Panc1 (cell line): ENCODE data around the gene TAF13. TPM values are rescaled to one million over a fixed set of nuclear protein-coding genes. Genes with fewer than 3 reads are reported as not detected.

ENCODE experiments used
- ATAC-seq: fragments of 200-7000 bp; cut with Tn5 transposase; 2 replicates; pipeline ENCODE4 v1.9.1; 2020; ENCODE audit warnings: mild to moderate bottlenecking, moderate library complexity
- BruUV-seq: library from RNA; stranded (reverse); fragments of 400-500 nt; replicated peaks from 2 replicates; lab custom pipeline; 2021; lab: Mats Ljungman, UMichigan
- CTCF ChIA-PET: fragments of 300-600 bp; sonication (Branson Sonifier 250); formaldehyde crosslinking; loops from one replicate; lab custom pipeline; 2022; ENCODE audit warnings: antibody characterized with exemption; lab: Charles Lee
- POLR2A ChIA-PET: fragments of 300-600 bp; sonication (Branson Sonifier 250); formaldehyde crosslinking; loops from one replicate; lab custom pipeline; 2022; ENCODE audit warnings: antibody characterized with exemption; lab: Charles Lee
- DNase-seq: peaks from one replicate; pipeline ENCODE4 v3.0.0-alpha.2; 2010; ENCODE audit warnings: low read depth, low spot score
- H3K27ac ChIP-seq: 2 replicates; pipeline ENCODE4 v1.5.1; 2011; ENCODE audit warnings: mild to moderate bottlenecking, low read length, inconsistent platforms
- H3K27me3 ChIP-seq: fragments of 200-500 bp; sonication (Bioruptor generic); 2 replicates; pipeline ENCODE4 v1.6.0; 2014; ENCODE audit warnings: low read length, inconsistent platforms; ENCODE audit not compliant: control insufficient read depth, insufficient read depth
- H3K36me3 ChIP-seq: fragments of 200-500 bp; sonication (Bioruptor generic); 2 replicates; pipeline ENCODE4 v1.5.1; 2014; ENCODE audit warnings: inconsistent platforms, mild to moderate bottlenecking, low read length, moderate library complexity; ENCODE audit not compliant: control insufficient read depth, insufficient read depth
- H3K4me1 ChIP-seq: 2 replicates; pipeline ENCODE4 v1.5.1; 2011; ENCODE audit warnings: inconsistent platforms, mild to moderate bottlenecking, low read length, moderate library complexity; ENCODE audit not compliant: control insufficient read depth, insufficient read depth
- H3K4me3 ChIP-seq, 2 experiments: 2 replicates each; pipeline ENCODE4 v1.5.1; 2011 to 2012; ENCODE audit warnings: low read depth in 2 of 2, low read length in 2 of 2, mild to moderate bottlenecking in 2 of 2, inconsistent platforms in 1 of 2, moderate library complexity in 1 of 2
- H3K9me3 ChIP-seq: fragments of 200-500 bp; sonication (Bioruptor generic); 2 replicates; pipeline ENCODE4 v1.5.1; 2014; ENCODE audit warnings: low read depth, mild to moderate bottlenecking, inconsistent platforms, low read length, moderate library complexity; ENCODE audit not compliant: control insufficient read depth, insufficient read depth
- POLR2AphosphoS5 ChIP-seq: IDR thresholded peaks from 2 replicates; pipeline ENCODE4 v1.6.1; 2012; ENCODE audit warnings: mild to moderate bottlenecking, low read depth, low read length, moderate library complexity
- REST ChIP-seq, 2 experiments: IDR thresholded peaks; 2 replicates each; pipeline ENCODE4 v1.6.1; 2011 to 2012; ENCODE audit warnings: low read depth in 2 of 2, control low read depth in 1 of 2, low read length in 1 of 2, mild to moderate bottlenecking in 1 of 2, moderate library complexity in 1 of 2; ENCODE audit not compliant: insufficient read depth in 1 of 2
- SIN3A ChIP-seq: IDR thresholded peaks from 2 replicates; pipeline ENCODE4 v1.6.1; 2012; ENCODE audit warnings: low read depth, mild to moderate bottlenecking, low read length, moderate library complexity, borderline replicate concordance; ENCODE audit not compliant: insufficient read depth
- TCF7L2 ChIP-seq: IDR thresholded peaks from 2 replicates; pipeline ENCODE4 v1.6.1; 2011; ENCODE audit warnings: mild to moderate bottlenecking, low read depth, low read length, inconsistent platforms
- in situ Hi-C: cut with HindIII; loops from 2 replicates; pipeline ENCODE4 v1.10.0; 2016; ENCODE audit warnings: low sequenced_read_pairs, low pct_unique_long_range_greater_than_20kb
- intact Hi-C: fragments of 100-400 bp; cut with micrococcal nuclease; formaldehyde crosslinking; loops from one replicate; pipeline ENCODE4 v1.10.0; 2022; ENCODE audit not compliant: unreplicated experiment
- total RNA-seq: library from RNA; stranded (reverse); gene quantifications from one replicate; pipeline ENCODE4 v1.2.1, GENCODE V29; 2021; ENCODE audit not compliant: unreplicated experiment
- TF ChIP-seq, protein P1 (sequence below): fragments of 450-650 bp; IDR thresholded peaks from 2 replicates; pipeline ENCODE4 v1.5.1; 2017; ENCODE audit warnings: mild to moderate bottlenecking

Gene TAF13
- total RNA-seq, 1 experiment from 2014 or later: 28.9 TPM

GRCh38 chr1:109089242-109090015 is 13.6 kb upstream of the TAF13 start:
- peak overlapping the region; percentile 95 for H3K27ac ChIP-seq
- BruUV-seq: no TSS peak
- POLR2A ChIA-PET: no interaction called here
- peaks cover 5% of the 10 kb centered on the region; the same call in 1 of the 2 replicates for H3K36me3 ChIP-seq
- peak; percentile 70 for DNase-seq
- CTCF ChIA-PET: interaction anchor here (0.6 kb wide), 1 partner anchor 18 kb away, joined by 5 read pairs; no protein-coding TSS in a partner anchor
- H3K4me1 ChIP-seq: peaks cover 12% of the 10 kb centered on the region
- TF ChIP-seq SIN3A (no peak), POLR2AphosphoS5 (no peak), TCF7L2 (no peak)
- TF ChIP-seq, protein P1, sequence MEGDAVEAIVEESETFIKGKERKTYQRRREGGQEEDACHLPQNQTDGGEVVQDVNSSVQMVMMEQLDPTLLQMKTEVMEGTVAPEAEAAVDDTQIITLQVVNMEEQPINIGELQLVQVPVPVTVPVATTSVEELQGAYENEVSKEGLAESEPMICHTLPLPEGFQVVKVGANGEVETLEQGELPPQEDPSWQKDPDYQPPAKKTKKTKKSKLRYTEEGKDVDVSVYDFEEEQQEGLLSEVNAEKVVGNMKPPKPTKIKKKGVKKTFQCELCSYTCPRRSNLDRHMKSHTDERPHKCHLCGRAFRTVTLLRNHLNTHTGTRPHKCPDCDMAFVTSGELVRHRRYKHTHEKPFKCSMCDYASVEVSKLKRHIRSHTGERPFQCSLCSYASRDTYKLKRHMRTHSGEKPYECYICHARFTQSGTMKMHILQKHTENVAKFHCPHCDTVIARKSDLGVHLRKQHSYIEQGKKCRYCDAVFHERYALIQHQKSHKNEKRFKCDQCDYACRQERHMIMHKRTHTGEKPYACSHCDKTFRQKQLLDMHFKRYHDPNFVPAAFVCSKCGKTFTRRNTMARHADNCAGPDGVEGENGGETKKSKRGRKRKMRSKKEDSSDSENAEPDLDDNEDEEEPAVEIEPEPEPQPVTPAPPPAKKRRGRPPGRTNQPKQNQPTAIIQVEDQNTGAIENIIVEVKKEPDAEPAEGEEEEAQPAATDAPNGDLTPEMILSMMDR: peak; percentile 89
- H3K9me3 ChIP-seq: no peaks in the 10 kb centered on the region
- ATAC-seq: peak; percentile 76
- in situ Hi-C loops (no loop called here), intact Hi-C loops (loop anchor here (1.0 to 5.0 kb wide), 2 partner anchors 23 to 108 kb away; a partner anchor contains a TSS)
- peak overlapping the region; percentile 61 to 90 for H3K4me3 ChIP-seq
- H3K27me3 ChIP-seq: no peaks in the 10 kb centered on the region

DNA sequence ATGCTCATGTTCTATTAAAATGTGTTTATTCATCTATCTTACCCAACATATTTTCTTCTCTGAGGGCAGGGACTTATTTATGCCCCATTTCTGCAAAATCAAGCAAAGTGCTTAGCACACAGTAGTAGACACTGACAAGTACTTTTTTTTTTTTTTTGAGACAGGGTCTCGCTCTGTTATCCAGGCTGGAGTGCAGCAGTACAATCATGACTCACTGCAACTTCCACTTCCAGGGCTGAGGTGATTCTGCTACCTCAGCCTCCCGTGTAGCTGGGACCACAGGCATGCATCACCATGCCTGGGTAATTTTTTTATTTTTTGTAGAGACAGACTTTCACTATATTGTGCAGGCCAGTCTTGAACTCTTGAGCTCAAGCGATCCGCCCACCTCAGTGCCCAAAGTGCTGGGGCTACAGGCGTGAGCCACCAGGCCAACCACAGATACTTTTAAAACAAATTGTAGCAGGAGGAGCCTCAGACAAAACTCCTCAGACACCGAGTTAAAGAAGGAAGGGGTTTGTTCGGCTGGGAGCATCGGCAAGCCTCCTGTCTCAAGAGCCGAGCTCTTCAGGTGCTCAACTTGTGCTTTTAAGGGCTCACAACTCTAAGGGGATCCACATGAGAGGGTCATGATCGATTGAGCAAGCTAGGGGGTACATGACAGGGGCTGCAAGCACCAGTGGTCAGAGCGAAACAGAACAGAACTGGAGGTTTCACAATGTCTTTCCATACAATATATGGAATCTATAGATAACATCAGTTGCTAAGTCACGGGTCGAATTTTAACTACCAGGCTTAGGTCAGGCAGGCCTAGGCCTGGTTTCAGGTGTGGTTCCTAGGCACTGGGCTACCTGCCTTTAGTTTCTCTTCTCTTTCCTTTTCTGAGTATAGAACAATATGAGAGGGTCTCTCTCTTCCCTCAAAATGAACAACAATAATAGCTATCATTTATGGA is 9.0 kb upstream of the TAF13 start:
- ChIA-PET CTCF (interaction anchor here (0.7 to 0.8 kb wide), 2 partner anchors 15 to 124 kb away, joined by 3 to 4 read pairs; no protein-coding TSS in a partner anchor), POLR2A (interaction anchor here (0.5 kb wide), 1 partner anchor 350 kb away, joined by 6 read pairs; no protein-coding TSS in a partner anchor)
- no TSS peak for BruUV-seq
- in situ Hi-C loops (no loop called here), intact Hi-C loops (no loop called here)
- no peak for ATAC-seq
- no peaks in the 10 kb centered on the region for H3K27me3 ChIP-seq
- no peak for DNase-seq
- H3K9me3 ChIP-seq: no peaks in the 10 kb centered on the region
- no peak overlapping the region for H3K27ac ChIP-seq
- no peaks in the 10 kb centered on the region; the same call in 1 of the 2 replicates for H3K4me1 ChIP-seq
- no peak for TF ChIP-seq SIN3A
- no peak overlapping the region for H3K4me3 ChIP-seq
- H3K36me3 ChIP-seq: no peaks in the 10 kb centered on the region

- POLR2A ChIA-PET: interaction anchor here (0.5 kb wide), 1 partner anchor 350 kb away, joined by 6 read pairs; no protein-coding TSS in a partner anchor
- CTCF ChIA-PET: interaction anchor here (0.7 to 0.9 kb wide), 2 partner anchors 123 to 920 kb away, joined by 3 read pairs; no protein-coding TSS in a partner anchor
- intact Hi-C loops: no loop called here
These were observed 8.1 kb upstream of the TAF13 start for GRCh38 chr1:109083923-109084322.

More at GRCh38 chr1:109083923-109084322, 8.1 kb upstream of the TAF13 start:
- H3K27ac ChIP-seq: no peak overlapping the region
- BruUV-seq: no TSS peak
- no peaks in the 10 kb centered on the region for H3K27me3 ChIP-seq
- ATAC-seq (no peak), DNase-seq (no peak)
- in situ Hi-C loops: no loop called here
- TF ChIP-seq REST (IDR thresholded peaks at IDR 0.05; ENCODE audit: insufficient read depth in 1 of 2, low read depth in 2 of 2, low read length in 1 of 2) (no peak), SIN3A (no peak), POLR2AphosphoS5 (no peak), TCF7L2 (no peak)
- TF ChIP-seq, protein P1: no peak
- H3K4me3 ChIP-seq: no peak overlapping the region
- H3K4me1 ChIP-seq: peaks cover 2% of the 10 kb centered on the region; the same call in 1 of the 2 replicates
- no peaks in the 10 kb centered on the region for H3K36me3 ChIP-seq
- no peaks in the 10 kb centered on the region for H3K9me3 ChIP-seq
